ENCODE measurements around the gene OTX2. TPM values are rescaled to one million over a fixed set of nuclear protein-coding genes. Genes with fewer than 3 reads are reported as not detected.
A peak's percentile ranks its signal among the peaks of the same experiment; 100 is the strongest.

Gene OTX2
- total and polyA plus RNA-seq, 7 experiments from 2014 or later = not detected

GRCh38 chr14:56796259-56796658 lies 14.0 kb downstream of the OTX2 start:
- intact Hi-C loops (cut with micrococcal nuclease) = no loop called here
- no peaks in the 10 kb centered on the region for H3K4me1 ChIP-seq (ENCODE audit: control insufficient read depth in 2 of 2, insufficient read depth in 2 of 2, low read length in 2 of 2)
- ATAC-seq (no peak), DNase-seq (no peak)
- H3K4me3 Mint-ChIP-seq = peak overlapping the region in 4 of 10 donors; percentile 27 to 62 (median 56)
- H3K4me3 ChIP-seq (ENCODE audit: low read length) = no peak overlapping the region
- H3K9me3 Mint-ChIP-seq = peaks cover 0 to 17% (median 1%) of the 10 kb centered on the region in 11 donors
- H3K27me3 ChIP-seq (ENCODE audit: control insufficient read depth in 2 of 2, insufficient read depth in 2 of 2, low read length in 2 of 2) = peaks cover 0 to 6% of the 10 kb centered on the region in 2 donors
- peaks cover 0 to 7% (median 0%) of the 10 kb centered on the region in 5 donors for H3K36me3 Mint-ChIP-seq
- POLR2A ChIA-PET = no interaction called here
- H3K27ac ChIP-seq (ENCODE audit: low read depth, low read length) = no peak overlapping the region
- no peak overlapping the region for H3K27ac Mint-ChIP-seq
- peaks cover 72 to 81% (median 73%) of the 10 kb centered on the region in 5 donors for H3K27me3 Mint-ChIP-seq
- peaks cover 5 to 27% (median 11%) of the 10 kb centered on the region in 7 donors for H3K4me1 Mint-ChIP-seq
- no peaks in the 10 kb centered on the region for H3K36me3 ChIP-seq (ENCODE audit: control insufficient read depth in 2 of 3, insufficient read depth in 3 of 3, low read length in 3 of 3)
- H3K9me3 ChIP-seq (ENCODE audit: control insufficient read depth in 2 of 3, low read length in 3 of 3) = no peaks in the 10 kb centered on the region
- CTCF ChIA-PET = no interaction called here

GRCh38 chr14:56795284-56795622 lies 15.0 kb downstream of the OTX2 start:
- Mint-ChIP-seq H3K36me3 (peaks cover 0 to 7% (median 0%) of the 10 kb centered on the region in 5 donors), H3K27me3 (peaks cover 69 to 78% (median 73%) of the 10 kb centered on the region in 5 donors), H3K9me3 (peaks cover 0 to 17% (median 1%) of the 10 kb centered on the region in 11 donors), H3K27ac (no peak overlapping the region), H3K4me3 (peak overlapping the region in 2 of 10 donors; percentile 32 to 50), H3K4me1 (peaks cover 5 to 27% (median 11%) of the 10 kb centered on the region in 7 donors)
- Histone ChIP-seq H3K36me3 (ENCODE audit: control insufficient read depth in 2 of 3, insufficient read depth in 3 of 3, low read length in 3 of 3) (no peaks in the 10 kb centered on the region), H3K4me3 (ENCODE audit: low read length) (no peak overlapping the region), H3K9me3 (ENCODE audit: control insufficient read depth in 2 of 3, low read length in 3 of 3) (no peaks in the 10 kb centered on the region), H3K27ac (ENCODE audit: low read depth, low read length) (no peak overlapping the region), H3K4me1 (ENCODE audit: control insufficient read depth in 2 of 2, insufficient read depth in 2 of 2, low read length in 2 of 2) (no peaks in the 10 kb centered on the region), H3K27me3 (ENCODE audit: control insufficient read depth in 2 of 2, insufficient read depth in 2 of 2, low read length in 2 of 2) (peaks cover 0 to 6% of the 10 kb centered on the region in 2 donors)
- POLR2A ChIA-PET = interaction anchor here (0.6 kb wide), 1 partner anchor 301 kb away, joined by 3 read pairs; no protein-coding TSS in a partner anchor
- no peak for DNase-seq
- intact Hi-C loops (cut with micrococcal nuclease) = no loop called here
- CTCF ChIA-PET = no interaction called here
- ATAC-seq = no peak

- Mint-ChIP-seq H3K4me1 (peaks cover 5 to 27% (median 11%) of the 10 kb centered on the region in 7 donors), H3K4me3 (peak overlapping the region in 3 of 10 donors; percentile 23 to 50 (median 32)), H3K27ac (no peak overlapping the region), H3K9me3 (peaks cover 0 to 17% (median 1%) of the 10 kb centered on the region in 11 donors), H3K36me3 (peaks cover 0 to 7% (median 0%) of the 10 kb centered on the region in 5 donors), H3K27me3 (peaks cover 70 to 75% (median 73%) of the 10 kb centered on the region in 5 donors)
- ChIA-PET CTCF (no interaction called here), POLR2A (interaction anchor here (0.6 kb wide), 1 partner anchor 302 kb away, joined by 3 read pairs; no protein-coding TSS in a partner anchor)
- Histone ChIP-seq H3K9me3 (ENCODE audit: control insufficient read depth in 2 of 3, low read length in 3 of 3) (no peaks in the 10 kb centered on the region), H3K4me1 (ENCODE audit: control insufficient read depth in 2 of 2, insufficient read depth in 2 of 2, low read length in 2 of 2) (no peaks in the 10 kb centered on the region), H3K36me3 (ENCODE audit: control insufficient read depth in 2 of 3, insufficient read depth in 3 of 3, low read length in 3 of 3) (no peaks in the 10 kb centered on the region), H3K4me3 (ENCODE audit: low read length) (no peak overlapping the region), H3K27me3 (ENCODE audit: control insufficient read depth in 2 of 2, insufficient read depth in 2 of 2, low read length in 2 of 2) (peaks cover 0 to 6% of the 10 kb centered on the region in 2 donors), H3K27ac (ENCODE audit: low read depth, low read length) (no peak overlapping the region)
- intact Hi-C loops (cut with micrococcal nuclease) = no loop called here
- DNase-seq = no peak
- no peak for ATAC-seq
These were observed 15.6 kb downstream of the OTX2 start for GRCh38 chr14:56794557-56795283.

GRCh38 chr14:56794088-56794556 lies 16.2 kb downstream of the OTX2 start:
- Mint-ChIP-seq H3K36me3 (peaks cover 0 to 7% (median 0%) of the 10 kb centered on the region in 5 donors), H3K4me3 (peak overlapping the region in 1 of 10 donors; percentile 23)
- ATAC-seq = no peak

GRCh38 chr14:56789955-56790354 lies 20.3 kb downstream of the OTX2 start:
- intact Hi-C loops (cut with micrococcal nuclease) = no loop called here
- Mint-ChIP-seq H3K9me3 (peaks cover 0 to 12% (median 1%) of the 10 kb centered on the region in 11 donors), H3K27me3 (peaks cover 43 to 69% (median 62%) of the 10 kb centered on the region in 5 donors), H3K27ac (no peak overlapping the region), H3K4me1 (no peaks in the 10 kb centered on the region), H3K4me3 (no peak overlapping the region), H3K36me3 (peaks cover 0 to 7% (median 0%) of the 10 kb centered on the region in 5 donors)
- CTCF ChIA-PET = no interaction called here
- no peaks in the 10 kb centered on the region for H3K36me3 ChIP-seq (ENCODE audit: control insufficient read depth in 2 of 3, insufficient read depth in 3 of 3, low read length in 3 of 3)
- no peak for ATAC-seq
- H3K27me3 ChIP-seq (ENCODE audit: control insufficient read depth in 2 of 2, insufficient read depth in 2 of 2, low read length in 2 of 2) = no peaks in the 10 kb centered on the region
- no peak overlapping the region for H3K4me3 ChIP-seq (ENCODE audit: low read length)
- POLR2A ChIA-PET = no interaction called here
- H3K9me3 ChIP-seq (ENCODE audit: control insufficient read depth in 2 of 3, low read length in 3 of 3) = no peaks in the 10 kb centered on the region
- H3K4me1 ChIP-seq (ENCODE audit: control insufficient read depth in 2 of 2, insufficient read depth in 2 of 2, low read length in 2 of 2) = no peaks in the 10 kb centered on the region
- no peak for DNase-seq
- no peak overlapping the region for H3K27ac ChIP-seq (ENCODE audit: low read depth, low read length)

More at GRCh38 chr14:56794088-56794556, 16.2 kb downstream of the OTX2 start:
- intact Hi-C loops (cut with micrococcal nuclease) = no loop called here
- H3K4me1 ChIP-seq (ENCODE audit: control insufficient read depth in 2 of 2, insufficient read depth in 2 of 2, low read length in 2 of 2) = no peaks in the 10 kb centered on the region
- H3K4me3 ChIP-seq (ENCODE audit: low read length) = no peak overlapping the region
- H3K9me3 Mint-ChIP-seq = peaks cover 0 to 17% (median 1%) of the 10 kb centered on the region in 11 donors
- H3K27ac ChIP-seq (ENCODE audit: low read depth, low read length) = no peak overlapping the region
- H3K27me3 ChIP-seq (ENCODE audit: control insufficient read depth in 2 of 2, insufficient read depth in 2 of 2, low read length in 2 of 2) = peaks cover 0 to 6% of the 10 kb centered on the region in 2 donors
- POLR2A ChIA-PET = no interaction called here
- DNase-seq = no peak
- H3K27me3 Mint-ChIP-seq = peaks cover 67 to 73% (median 71%) of the 10 kb centered on the region in 5 donors
- CTCF ChIA-PET = no interaction called here
- peaks cover 5 to 24% (median 11%) of the 10 kb centered on the region in 7 donors for H3K4me1 Mint-ChIP-seq
- no peak overlapping the region for H3K27ac Mint-ChIP-seq
- H3K36me3 ChIP-seq (ENCODE audit: control insufficient read depth in 2 of 3, insufficient read depth in 3 of 3, low read length in 3 of 3) = no peaks in the 10 kb centered on the region
- no peaks in the 10 kb centered on the region for H3K9me3 ChIP-seq (ENCODE audit: control insufficient read depth in 2 of 3, low read length in 3 of 3)

- Histone ChIP-seq H3K9me3 (ENCODE audit: control insufficient read depth in 2 of 3, low read length in 3 of 3) (no peaks in the 10 kb centered on the region), H3K27ac (ENCODE audit: low read depth, low read length) (no peak overlapping the region), H3K27me3 (ENCODE audit: control insufficient read depth in 2 of 2, insufficient read depth in 2 of 2, low read length in 2 of 2) (no peaks in the 10 kb centered on the region), H3K4me1 (ENCODE audit: control insufficient read depth in 2 of 2, insufficient read depth in 2 of 2, low read length in 2 of 2) (no peaks in the 10 kb centered on the region), H3K36me3 (ENCODE audit: control insufficient read depth in 2 of 3, insufficient read depth in 3 of 3, low read length in 3 of 3) (no peaks in the 10 kb centered on the region), H3K4me3 (ENCODE audit: low read length) (no peak overlapping the region)
- Mint-ChIP-seq H3K27me3 (peaks cover 22 to 67% (median 57%) of the 10 kb centered on the region in 5 donors), H3K27ac (no peak overlapping the region), H3K4me3 (no peak overlapping the region), H3K36me3 (no peaks in the 10 kb centered on the region), H3K9me3 (peaks cover 0 to 3% (median 0%) of the 10 kb centered on the region in 11 donors), H3K4me1 (no peaks in the 10 kb centered on the region)
- no peak for DNase-seq
- ATAC-seq = no peak
- CTCF ChIA-PET = no interaction called here
- intact Hi-C loops (cut with micrococcal nuclease) = no loop called here
- POLR2A ChIA-PET = no interaction called here
These were observed 22.7 kb downstream of the OTX2 start for GRCh38 chr14:56787530-56787929.

Data from naive thymus-derived CD4-positive, alpha-beta T cell (primary cell).